Keratinocyte (primary cell): Measurements from ENCODE around the gene TUBB4B. TPM values are rescaled to one million over a fixed set of nuclear protein-coding genes. Genes with fewer than 3 reads are reported as not detected.

ENCODE experiments used
- DNase-seq: peaks from one replicate; pipeline ENCODE4 v3.0.0-alpha.2; 2011; ENCODE audit warnings: low read depth, missing footprints, low spot score
- FAIRE-seq: peaks from 2 replicates; lab custom pipeline; 2011; peaks lifted over from hg19 to GRCh38; lab: Jason Lieb, UNC
- H2AFZ ChIP-seq: 2 replicates; pipeline ENCODE4 v1.6.0; 2012; ENCODE audit warnings: low read length, control low read depth, inconsistent platforms; ENCODE audit not compliant: control insufficient read depth
- H3K27ac ChIP-seq: 2 replicates; pipeline ENCODE4 v1.5.1; 2011; ENCODE audit warnings: low read length; ENCODE audit not compliant: control insufficient read depth, insufficient read depth
- H3K27me3 ChIP-seq: 3 replicates; pipeline ENCODE4 v1.6.0; 2011; ENCODE audit warnings: low read length; ENCODE audit not compliant: control insufficient read depth, insufficient read depth; ENCODE audit errors: extremely low read depth
- H3K36me3 ChIP-seq, 2 experiments: 2 replicates in 1 of 2; 3 replicates in 1 of 2; pipeline ENCODE4 v1.5.1; 2011; ENCODE audit warnings: low read length in 2 of 2, mild to moderate bottlenecking in 1 of 2; ENCODE audit not compliant: control insufficient read depth in 2 of 2, insufficient read depth in 2 of 2; ENCODE audit errors: extremely low read depth in 1 of 2
- H3K4me1 ChIP-seq: 3 replicates; pipeline ENCODE4 v1.5.1; 2011; ENCODE audit warnings: low read length; ENCODE audit not compliant: control insufficient read depth, insufficient read depth; ENCODE audit errors: extremely low read depth
- H3K4me2 ChIP-seq: 3 replicates; pipeline ENCODE4 v1.6.0; 2011; ENCODE audit warnings: low read depth, low read length; ENCODE audit not compliant: control insufficient read depth, insufficient read depth; ENCODE audit errors: extremely low read depth
- H3K4me3 ChIP-seq, 3 experiments: fragments of 200-600 bp in 1 of 3; sonication (generic) in 1 of 3; 2 replicates in 2 of 3; 3 replicates in 1 of 3; pipeline ENCODE4 v1.5.1; 2011 to 2016; ENCODE audit warnings: low read length in 3 of 3, mild to moderate bottlenecking in 3 of 3, control low read depth in 2 of 3, inconsistent platforms in 1 of 3, low read depth in 1 of 3, mixed read lengths in 1 of 3, mixed run types in 1 of 3, moderate library complexity in 1 of 3; ENCODE audit not compliant: control insufficient read depth in 2 of 3, insufficient read depth in 2 of 3; ENCODE audit errors: extremely low read depth in 1 of 3
- H3K79me2 ChIP-seq: 2 replicates; pipeline ENCODE4 v1.6.0; 2012; ENCODE audit warnings: low read length; ENCODE audit not compliant: control insufficient read depth, insufficient read depth
- H3K9ac ChIP-seq: 3 replicates; pipeline ENCODE4 v1.6.0; 2011; ENCODE audit warnings: low read length; ENCODE audit not compliant: control insufficient read depth, insufficient read depth; ENCODE audit errors: extremely low read depth
- H3K9me1 ChIP-seq: 3 replicates; pipeline ENCODE4 v1.6.0; 2011; ENCODE audit warnings: low read length; ENCODE audit not compliant: control insufficient read depth, insufficient read depth; ENCODE audit errors: extremely low read depth
- H3K9me3 ChIP-seq: 2 replicates; pipeline ENCODE4 v1.5.1; 2012; ENCODE audit warnings: low read depth, low read length; ENCODE audit not compliant: control insufficient read depth
- H4K20me1 ChIP-seq: 3 replicates; pipeline ENCODE4 v1.6.0; 2011; ENCODE audit warnings: low read length; ENCODE audit not compliant: control insufficient read depth, insufficient read depth; ENCODE audit errors: extremely low read depth
- EZH2 ChIP-seq: IDR thresholded peaks from one replicate; pipeline ENCODE4 v1.6.1; 2012; ENCODE audit warnings: inconsistent platforms, mild to moderate bottlenecking, low read length, moderate library complexity
- dilution Hi-C: fragments of 300-500 bp; cut with MboI; formaldehyde crosslinking; loops from one replicate; pipeline ENCODE4 v1.7.0; 2020; ENCODE audit warnings: low sequenced_read_pairs; ENCODE audit not compliant: extremely low pct_ligation_motif_present
- polyA plus RNA-seq, 5 experiments: library from polyadenylated mRNA; depleted of rRNA in 3 of 5; stranded (reverse) in 3 of 5; stranded (forward) in 1 of 5; unstranded in 1 of 5; fragments of >200 nt; gene quantifications; 1 replicate in 1 of 5; 2 replicates in 3 of 5; 3 replicates in 1 of 5; pipeline versions ENCODE4 v1.2.1 to v1.2.3, GENCODE V29; 2011 to 2012; ENCODE audit warnings: missing spikeins in 2 of 5, low read depth in 1 of 5, low replicate concordance in 1 of 5
- TF ChIP-seq, protein P1 (sequence below), 3 experiments: IDR thresholded peaks in 1 of 3; conservative IDR thresholded peaks in 1 of 3; optimal IDR thresholded peaks in 1 of 3; 2 replicates in 2 of 3; 3 replicates in 1 of 3; pipeline versions ENCODE3 to v1.5.1; 2011; ENCODE audit warnings: low read length in 3 of 3, mild to moderate bottlenecking in 3 of 3, moderate library complexity in 2 of 3, control low read depth in 1 of 3, inconsistent platforms in 1 of 3; ENCODE audit not compliant: insufficient read depth in 2 of 3; ENCODE audit errors: extremely low read depth in 1 of 3

TUBB4B gene
- polyA plus RNA-seq, 1 donor (not counting 4 experiments of a cell fraction or from before 2014, with no cell fraction given) = 440 TPM

DNA sequence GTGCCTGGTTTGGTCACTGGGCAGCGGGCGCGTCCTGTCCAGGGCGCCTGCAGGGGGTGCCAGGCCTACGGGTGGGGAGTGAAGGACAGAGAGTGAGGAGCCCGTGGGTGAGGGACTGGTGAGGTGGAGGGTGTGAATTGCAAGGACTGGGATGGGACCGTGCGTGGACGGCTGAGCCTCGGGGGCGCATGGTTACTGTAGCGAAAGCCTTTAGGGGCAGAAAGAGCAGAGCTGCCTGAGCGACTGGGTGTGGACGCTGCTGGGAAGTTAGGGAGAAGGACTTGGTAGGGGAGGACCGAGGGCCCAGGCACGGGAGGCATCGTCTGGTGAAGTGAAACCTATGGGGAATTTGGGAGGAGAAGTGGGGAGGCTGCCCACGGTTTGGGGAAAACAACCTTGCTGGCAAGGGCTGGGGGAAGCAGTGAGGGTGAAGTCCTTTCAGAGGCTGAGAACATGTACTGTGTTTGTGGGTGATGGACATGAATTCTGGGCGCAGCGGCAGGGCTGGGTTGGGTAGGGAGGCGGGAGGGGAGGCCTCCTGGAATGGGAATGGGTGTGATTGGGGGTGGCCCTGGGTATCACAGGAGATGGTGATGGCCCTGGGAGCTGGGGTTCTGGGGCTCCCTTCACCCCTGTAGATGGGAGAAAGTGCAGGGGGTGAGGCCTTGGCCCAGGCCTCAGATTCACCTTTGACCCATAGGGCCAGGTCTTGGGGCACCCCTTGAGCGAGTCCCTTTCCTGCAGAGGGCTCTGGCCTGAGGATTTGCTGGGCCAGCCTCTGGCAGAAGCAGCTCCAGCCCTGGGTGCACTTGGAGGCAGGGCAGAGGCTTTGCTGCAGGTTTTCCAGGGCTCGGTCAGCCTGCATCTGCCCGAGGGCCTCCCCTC is 34.7 kb downstream of the TUBB4B start:
- dilution Hi-C loops = no loop called here
- peaks cover 23% of the 10 kb centered on the region for H3K79me2 ChIP-seq
- H4K20me1 ChIP-seq = peaks cover 6% of the 10 kb centered on the region
- FAIRE-seq (no peak), DNase-seq (no peak)
- no peaks in the 10 kb centered on the region for H3K9me3 ChIP-seq
- no peak for TF ChIP-seq EZH2
- TF ChIP-seq, protein P1, sequence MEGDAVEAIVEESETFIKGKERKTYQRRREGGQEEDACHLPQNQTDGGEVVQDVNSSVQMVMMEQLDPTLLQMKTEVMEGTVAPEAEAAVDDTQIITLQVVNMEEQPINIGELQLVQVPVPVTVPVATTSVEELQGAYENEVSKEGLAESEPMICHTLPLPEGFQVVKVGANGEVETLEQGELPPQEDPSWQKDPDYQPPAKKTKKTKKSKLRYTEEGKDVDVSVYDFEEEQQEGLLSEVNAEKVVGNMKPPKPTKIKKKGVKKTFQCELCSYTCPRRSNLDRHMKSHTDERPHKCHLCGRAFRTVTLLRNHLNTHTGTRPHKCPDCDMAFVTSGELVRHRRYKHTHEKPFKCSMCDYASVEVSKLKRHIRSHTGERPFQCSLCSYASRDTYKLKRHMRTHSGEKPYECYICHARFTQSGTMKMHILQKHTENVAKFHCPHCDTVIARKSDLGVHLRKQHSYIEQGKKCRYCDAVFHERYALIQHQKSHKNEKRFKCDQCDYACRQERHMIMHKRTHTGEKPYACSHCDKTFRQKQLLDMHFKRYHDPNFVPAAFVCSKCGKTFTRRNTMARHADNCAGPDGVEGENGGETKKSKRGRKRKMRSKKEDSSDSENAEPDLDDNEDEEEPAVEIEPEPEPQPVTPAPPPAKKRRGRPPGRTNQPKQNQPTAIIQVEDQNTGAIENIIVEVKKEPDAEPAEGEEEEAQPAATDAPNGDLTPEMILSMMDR (optimal IDR thresholded peaks at IDR 0.05 in 1 of 3, IDR thresholded peaks at IDR 0.05 in 1 of 3, conservative IDR thresholded peaks at IDR 0.05 in 1 of 3; ENCODE audit: extremely low read depth in 1 of 3, insufficient read depth in 2 of 3, low read length in 3 of 3) = no peak
- H3K27me3 ChIP-seq = no peaks in the 10 kb centered on the region
- no peak overlapping the region for H2AFZ ChIP-seq
- peaks cover 14 to 18% of the 10 kb centered on the region in 2 experiments for H3K36me3 ChIP-seq
- H3K9ac ChIP-seq = no peak overlapping the region
- H3K4me3 ChIP-seq = no peak overlapping the region
- H3K9me1 ChIP-seq = no peaks in the 10 kb centered on the region
- no peak overlapping the region for H3K4me2 ChIP-seq
- H3K4me1 ChIP-seq = peaks cover 27% of the 10 kb centered on the region
- H3K27ac ChIP-seq = no peak overlapping the region

DNA sequence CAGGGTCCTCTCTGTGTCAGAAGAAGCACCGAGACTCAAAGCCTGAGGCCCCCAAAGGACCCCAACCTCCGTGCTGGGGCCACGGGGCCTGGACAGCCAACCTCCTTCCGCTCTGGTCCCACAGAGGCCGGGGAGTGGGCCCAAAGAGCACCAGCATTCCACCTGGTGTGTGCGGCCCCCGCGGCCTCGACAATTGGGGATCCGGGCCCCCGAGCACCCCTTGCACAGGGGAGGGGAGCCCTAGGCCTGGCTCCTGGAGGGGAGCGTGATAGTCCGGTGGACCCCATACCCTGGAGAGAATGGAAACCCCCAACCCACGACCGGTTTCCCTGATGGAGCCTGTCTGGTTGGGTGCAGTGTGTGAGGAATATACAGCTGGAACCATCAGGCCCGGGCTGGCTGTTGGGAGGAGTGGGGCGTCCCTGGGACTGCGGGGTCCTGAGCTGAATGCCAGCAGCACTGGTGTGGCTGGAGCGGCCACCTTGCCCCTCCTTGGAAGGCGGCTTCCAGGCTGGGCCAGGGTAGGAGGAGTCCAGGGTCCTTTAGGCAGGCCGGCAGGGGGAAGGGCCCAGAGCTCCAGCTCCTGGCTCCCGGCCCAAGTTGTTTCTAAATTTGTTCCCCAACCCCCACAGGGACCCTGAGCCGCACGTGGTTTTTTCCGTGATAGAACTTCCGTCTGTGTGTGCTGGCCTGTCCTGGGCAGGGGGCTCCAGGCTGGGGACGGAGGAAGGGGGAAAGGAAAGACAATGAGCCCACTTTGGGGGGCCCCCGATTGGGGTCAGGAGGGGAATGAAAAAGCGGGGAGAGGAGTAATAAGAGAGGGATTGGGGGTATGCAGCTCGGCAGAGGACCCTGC is 35.6 kb downstream of the TUBB4B start:
- Histone ChIP-seq H3K27ac (no peak overlapping the region), H3K79me2 (peaks cover 25% of the 10 kb centered on the region), H4K20me1 (peaks cover 6% of the 10 kb centered on the region), H3K4me1 (peaks cover 27% of the 10 kb centered on the region), H2AFZ (no peak overlapping the region), H3K9me1 (no peaks in the 10 kb centered on the region), H3K4me2 (peak overlapping the region; percentile 77), H3K36me3 (peaks cover 13 to 14% of the 10 kb centered on the region in 2 experiments), H3K27me3 (peaks cover 3% of the 10 kb centered on the region), H3K9me3 (no peaks in the 10 kb centered on the region), H3K9ac (no peak overlapping the region), H3K4me3 (no peak overlapping the region)
- DNase-seq = no peak
- FAIRE-seq = no peak
- no peak for TF ChIP-seq EZH2
- TF ChIP-seq, protein P1 (optimal IDR thresholded peaks at IDR 0.05 in 1 of 3, IDR thresholded peaks at IDR 0.05 in 1 of 3, conservative IDR thresholded peaks at IDR 0.05 in 1 of 3; ENCODE audit: extremely low read depth in 1 of 3, insufficient read depth in 2 of 3, low read length in 3 of 3) = no peak
- dilution Hi-C loops = no loop called here
